Fibroblast of peridontal ligament (primary cell): Measurements from ENCODE around the gene FAM168B.
A peak's percentile ranks its signal among the peaks of the same experiment; 100 is the strongest.
"Not testable (repeated sequence)": the region's sequence is repeated elsewhere in the genome, so short reads cannot be mapped to it uniquely, and the experiment has no call there.

Source experiments
- DNase-seq: peaks from one replicate; pipeline ENCODE4 v3.0.0-alpha.2; 2010; ENCODE audit errors: extremely low read depth

FAM168B gene

GRCh38 chr2:131094463-131095281 lies 1.4 kb upstream of the FAM168B start:
- no peak for DNase-seq

GRCh38 chr2:131093696-131094462 lies 619 bp upstream of the FAM168B start:
- no peak for DNase-seq

DNA sequence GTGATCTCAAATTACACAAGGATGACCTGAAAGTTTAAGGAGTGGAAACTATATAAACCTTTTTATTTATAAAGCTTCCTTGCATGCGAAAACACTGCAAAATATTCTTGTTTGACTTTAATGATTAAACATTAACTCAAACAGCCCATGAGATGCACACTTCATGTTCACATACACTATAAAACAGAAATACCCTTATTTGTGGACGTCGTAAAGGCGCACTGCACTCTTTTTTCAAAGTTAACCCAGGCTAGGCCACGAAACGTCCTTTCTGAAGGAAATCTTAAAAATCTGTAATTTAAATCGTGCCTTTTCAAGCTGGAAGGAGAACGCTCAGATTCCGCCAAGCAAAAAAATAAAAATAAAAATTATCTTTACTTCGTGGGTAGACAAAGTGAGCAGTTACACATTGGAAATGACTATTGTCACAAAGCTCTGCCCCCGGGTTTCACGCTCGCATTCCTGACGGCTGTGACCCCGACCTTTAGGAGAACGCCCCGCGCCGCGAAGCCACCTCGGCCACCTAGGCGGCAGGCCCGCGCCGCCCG lies 728 bp downstream of the FAM168B start:
- DNase-seq, result peak; percentile 23

- no peak for DNase-seq
These were observed 7.6 kb downstream of the FAM168B start for GRCh38 chr2:131085646-131086045.

DNA sequence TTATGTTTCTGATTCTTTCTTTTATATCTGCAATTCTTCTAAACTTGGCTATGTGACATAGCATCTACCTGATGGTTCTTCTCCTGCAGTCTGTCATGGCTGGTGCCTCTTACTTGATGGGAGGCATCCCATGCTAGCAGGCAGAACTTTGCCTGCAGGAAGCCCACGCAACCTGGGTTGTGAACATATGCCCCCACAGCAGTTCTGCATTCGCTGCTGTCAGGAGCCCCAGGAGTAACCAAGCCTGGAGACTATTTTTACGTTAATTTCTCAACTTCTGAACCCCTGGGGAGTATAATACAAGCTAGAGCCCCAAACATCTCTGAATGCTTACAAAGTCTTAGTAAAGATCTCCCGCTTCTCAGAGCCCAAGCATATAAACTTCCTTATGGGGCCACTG lies 12.1 kb downstream of the FAM168B start:
- DNase-seq, result no peak

- DNase-seq, result not testable (repeated sequence)
These were observed 13.3 kb downstream of the FAM168B start for GRCh38 chr2:131079931-131080330.

DNA sequence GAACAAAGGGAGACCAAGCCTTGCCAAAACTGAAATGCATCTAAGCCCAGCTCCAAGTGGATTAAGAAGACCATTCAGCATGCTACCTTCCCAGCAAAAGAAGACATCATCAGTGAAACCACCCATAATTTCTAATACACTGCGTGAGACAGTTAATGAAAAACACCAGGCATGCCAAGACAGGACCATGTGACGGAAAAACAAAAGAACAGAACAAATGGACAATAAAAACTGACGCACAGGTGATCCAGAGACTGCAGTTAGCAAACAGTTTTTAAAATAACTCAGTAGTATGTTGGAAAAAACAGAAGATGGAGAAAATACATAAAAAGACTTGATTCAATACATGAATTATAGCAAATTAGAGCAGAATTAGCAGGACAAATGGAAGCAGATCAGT lies 15.3 kb downstream of the FAM168B start:
- DNase-seq, result no peak

DNA sequence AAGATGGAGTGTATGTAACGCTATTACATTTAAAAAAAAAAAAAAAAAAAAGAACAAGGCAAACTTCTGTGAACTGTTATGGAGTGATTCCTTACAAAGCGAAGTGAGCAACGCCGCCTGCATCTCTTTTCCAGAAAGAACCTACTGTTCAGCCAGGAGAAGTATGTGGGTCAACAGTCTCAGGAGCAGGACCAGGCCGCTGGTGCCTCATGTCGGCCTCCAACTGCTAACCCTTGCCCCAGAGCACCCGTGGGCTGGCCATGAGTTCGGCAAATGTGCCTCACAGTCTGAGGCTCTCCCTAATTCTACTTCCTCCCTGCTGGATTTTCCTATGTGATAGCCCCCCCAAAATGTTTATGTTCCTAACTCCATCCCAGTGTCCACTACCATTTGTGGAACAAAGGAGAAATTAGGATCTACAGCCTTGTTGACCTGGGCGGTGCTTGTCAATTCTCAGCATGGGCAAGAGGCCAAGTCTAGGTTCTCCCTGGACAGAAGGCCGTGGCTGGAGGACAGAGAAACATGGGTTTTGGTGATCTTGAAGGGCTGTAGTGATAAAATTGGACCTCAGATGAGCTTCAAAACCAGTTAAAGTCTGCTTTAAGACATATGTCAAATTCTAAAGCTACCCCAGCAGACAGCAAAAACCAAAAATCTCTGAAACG lies 15.9 kb downstream of the FAM168B start:
- no peak for DNase-seq

- DNase-seq, result no peak
These were observed 16.6 kb downstream of the FAM168B start for GRCh38 chr2:131076707-131077106.

DNA sequence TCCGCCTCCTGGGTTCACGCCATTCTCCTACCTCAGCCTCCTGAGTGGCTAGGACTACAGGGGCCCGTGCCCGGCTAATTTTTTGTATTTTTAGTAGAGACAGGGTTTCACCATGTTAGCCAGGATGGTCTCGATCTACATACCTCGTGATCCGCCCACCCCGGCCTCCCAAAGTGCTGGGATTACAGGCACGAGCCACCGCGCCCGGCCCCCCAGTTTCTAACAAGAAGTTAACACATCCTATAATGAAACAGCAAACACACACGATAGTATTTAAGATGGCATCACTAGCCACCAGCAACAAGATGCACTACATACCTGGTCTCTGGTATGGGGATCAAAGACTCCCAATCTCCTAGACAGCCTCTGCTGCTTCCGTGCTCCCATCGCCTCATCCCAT lies 17.7 kb downstream of the FAM168B start:
- DNase-seq, result not testable (repeated sequence)

DNA sequence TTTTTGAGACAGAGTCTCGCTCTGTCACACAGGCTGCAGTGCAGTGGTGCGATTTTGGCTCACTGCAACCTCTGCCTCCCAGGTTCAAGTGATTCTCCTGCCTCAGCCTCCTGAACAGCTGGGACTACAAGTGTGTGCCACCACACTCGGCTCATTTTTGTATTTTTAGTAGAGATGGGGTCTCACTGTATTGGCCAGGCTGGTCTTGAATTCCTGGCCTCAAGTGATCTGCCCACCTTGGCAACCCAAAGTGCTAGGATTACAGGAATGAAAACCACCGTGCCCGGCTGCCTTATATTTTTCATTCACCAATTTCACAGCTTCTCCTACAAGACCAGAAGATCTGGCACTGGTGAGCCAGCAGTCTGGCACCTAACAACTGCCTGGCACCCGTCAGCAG lies 25.1 kb downstream of the FAM168B start:
- DNase-seq, result not testable (repeated sequence)

GRCh38 chr2:131067465-131068125 lies 25.7 kb downstream of the FAM168B start:
- DNase-seq, result no peak

DNA sequence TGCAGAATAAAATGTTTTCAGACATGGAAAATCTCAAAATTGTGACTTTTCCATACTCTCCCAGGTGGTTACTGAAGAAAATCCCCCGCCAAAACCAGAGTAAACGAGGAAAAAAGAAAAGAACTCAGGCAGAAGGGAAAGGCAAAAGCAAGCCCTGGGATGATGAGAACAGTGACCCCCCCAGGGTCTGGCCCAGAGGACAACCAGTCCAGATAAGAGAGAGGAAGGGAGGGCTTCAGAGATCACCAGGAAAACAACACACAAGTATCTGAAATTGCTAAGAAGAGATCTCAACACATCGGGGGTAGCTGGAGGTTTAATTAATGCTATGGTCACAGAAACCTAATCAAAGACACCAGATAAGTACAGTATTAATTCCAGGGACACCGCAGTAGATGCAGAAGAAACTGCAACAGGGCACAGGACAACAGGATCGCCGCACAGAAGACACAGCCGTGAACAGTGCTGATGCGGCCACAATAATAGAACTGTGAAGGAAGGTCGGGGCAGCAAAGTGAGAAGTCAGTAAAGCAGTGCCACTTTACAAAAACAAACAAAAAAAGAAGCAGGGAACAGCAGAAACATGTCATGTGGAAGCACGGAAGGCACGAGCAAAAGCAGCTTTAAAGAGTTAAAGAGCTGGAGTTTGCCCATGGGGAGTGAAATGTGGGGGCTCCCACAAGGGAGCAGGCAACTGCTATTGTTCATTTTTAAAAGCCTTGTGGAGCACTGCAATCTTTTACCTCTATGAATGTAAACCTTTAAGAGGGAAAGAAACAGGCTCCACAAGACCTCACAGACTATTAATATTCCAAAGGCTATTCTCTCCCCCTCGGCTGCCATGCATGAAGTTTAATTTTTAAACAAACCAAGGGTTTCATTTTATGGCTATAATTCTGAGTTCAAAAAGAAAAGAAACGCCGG lies 28.4 kb downstream of the FAM168B start:
- no peak for DNase-seq

- no peak for DNase-seq
These were observed 29.6 kb downstream of the FAM168B start for GRCh38 chr2:131063501-131064283.

- no peak for DNase-seq
These were observed 34.3 kb downstream of the FAM168B start for GRCh38 chr2:131058920-131059319.

DNA sequence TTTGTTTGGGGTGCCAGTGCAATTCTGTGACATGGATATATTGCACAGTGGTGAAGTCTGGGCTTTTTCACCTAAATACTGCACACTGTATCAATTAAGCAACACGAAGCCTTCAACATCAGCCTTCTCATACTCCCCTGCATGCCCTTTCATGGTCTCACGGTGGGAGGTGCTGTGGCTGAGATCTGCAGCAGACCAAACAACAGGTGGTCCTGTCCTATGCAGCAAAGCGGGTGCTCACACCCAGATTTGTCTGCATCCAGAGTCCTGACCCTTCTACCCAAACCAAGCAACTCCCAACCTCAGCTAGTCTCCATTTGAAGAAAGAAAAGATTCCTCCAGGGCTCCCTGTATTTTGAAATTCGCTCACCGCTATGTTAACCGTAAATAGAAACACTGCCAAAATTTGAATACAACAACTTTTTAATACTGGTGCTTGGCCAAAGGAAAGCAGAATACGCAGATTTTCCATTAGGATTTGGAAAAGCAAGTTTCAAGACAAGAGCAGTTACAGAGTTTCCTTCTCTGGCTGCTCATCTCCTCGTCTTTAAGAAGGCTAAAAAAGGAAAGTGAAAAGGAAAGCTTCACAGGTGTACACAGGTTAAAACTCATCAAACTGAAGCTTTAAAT lies 34.9 kb downstream of the FAM168B start:
- no peak for DNase-seq

GRCh38 chr2:131056932-131057287 lies 36.4 kb downstream of the FAM168B start:
- peak; percentile 33 for DNase-seq

DNA sequence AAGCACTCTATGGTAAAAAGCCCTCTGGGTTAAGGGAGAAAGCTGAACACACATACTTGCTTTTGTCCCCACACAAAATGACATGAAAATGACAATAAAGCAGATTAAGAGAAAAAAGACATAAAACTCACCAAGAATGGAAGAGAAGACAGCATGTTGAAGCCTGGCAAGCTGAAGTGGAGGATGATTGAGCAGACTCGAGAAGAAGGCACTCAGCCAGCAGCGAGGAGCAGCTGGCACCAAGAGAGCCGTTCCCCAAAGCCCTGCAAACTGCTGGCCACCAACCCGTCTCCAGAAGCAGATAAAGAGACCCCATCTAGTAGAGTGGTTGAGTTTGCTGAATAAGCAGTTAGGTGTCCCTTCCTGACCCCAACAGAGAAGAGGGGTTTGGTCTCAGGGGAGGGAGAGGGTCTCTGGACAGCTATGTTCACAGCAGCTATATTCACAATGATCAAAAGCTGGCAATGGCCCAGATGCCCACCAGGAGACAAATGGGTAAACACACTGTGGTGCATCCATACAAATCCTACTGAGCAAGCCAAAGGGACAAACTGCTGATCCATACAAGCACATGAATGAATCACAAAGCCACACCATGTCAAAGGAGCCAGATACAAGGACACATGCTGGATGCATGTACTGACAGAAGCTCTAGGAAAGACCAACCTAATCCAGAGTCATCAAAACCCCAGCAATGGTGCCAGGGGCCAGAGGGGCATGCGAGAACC lies 36.9 kb downstream of the FAM168B start:
- peak; percentile 20 for DNase-seq
